ENCODE results near the gene ZFYVE21.

The ZFYVE21 gene

GRCh38 chr14:103686831-103687485 is 28.7 kb upstream of the ZFYVE21 start:
- TF ChIP-seq GATA3 (IDR thresholded peaks at IDR 0.05; ENCODE audit: low read depth, low read length) = no peak
- no peak for TF ChIP-seq GATA2 (IDR thresholded peaks at IDR 0.05; ENCODE audit: low read depth, low read length)

- no peak for TF ChIP-seq GATA3 (IDR thresholded peaks at IDR 0.05; ENCODE audit: low read depth, low read length)
- no peak for TF ChIP-seq GATA2 (IDR thresholded peaks at IDR 0.05; ENCODE audit: low read depth, low read length)
These were observed 27.9 kb upstream of the ZFYVE21 start for GRCh38 chr14:103687712-103688111.

- no peak for TF ChIP-seq GATA2 (IDR thresholded peaks at IDR 0.05; ENCODE audit: low read depth, low read length)
- no peak for TF ChIP-seq GATA3 (IDR thresholded peaks at IDR 0.05; ENCODE audit: low read depth, low read length)
These were observed 27.2 kb upstream of the ZFYVE21 start for GRCh38 chr14:103688441-103688840.

DNA sequence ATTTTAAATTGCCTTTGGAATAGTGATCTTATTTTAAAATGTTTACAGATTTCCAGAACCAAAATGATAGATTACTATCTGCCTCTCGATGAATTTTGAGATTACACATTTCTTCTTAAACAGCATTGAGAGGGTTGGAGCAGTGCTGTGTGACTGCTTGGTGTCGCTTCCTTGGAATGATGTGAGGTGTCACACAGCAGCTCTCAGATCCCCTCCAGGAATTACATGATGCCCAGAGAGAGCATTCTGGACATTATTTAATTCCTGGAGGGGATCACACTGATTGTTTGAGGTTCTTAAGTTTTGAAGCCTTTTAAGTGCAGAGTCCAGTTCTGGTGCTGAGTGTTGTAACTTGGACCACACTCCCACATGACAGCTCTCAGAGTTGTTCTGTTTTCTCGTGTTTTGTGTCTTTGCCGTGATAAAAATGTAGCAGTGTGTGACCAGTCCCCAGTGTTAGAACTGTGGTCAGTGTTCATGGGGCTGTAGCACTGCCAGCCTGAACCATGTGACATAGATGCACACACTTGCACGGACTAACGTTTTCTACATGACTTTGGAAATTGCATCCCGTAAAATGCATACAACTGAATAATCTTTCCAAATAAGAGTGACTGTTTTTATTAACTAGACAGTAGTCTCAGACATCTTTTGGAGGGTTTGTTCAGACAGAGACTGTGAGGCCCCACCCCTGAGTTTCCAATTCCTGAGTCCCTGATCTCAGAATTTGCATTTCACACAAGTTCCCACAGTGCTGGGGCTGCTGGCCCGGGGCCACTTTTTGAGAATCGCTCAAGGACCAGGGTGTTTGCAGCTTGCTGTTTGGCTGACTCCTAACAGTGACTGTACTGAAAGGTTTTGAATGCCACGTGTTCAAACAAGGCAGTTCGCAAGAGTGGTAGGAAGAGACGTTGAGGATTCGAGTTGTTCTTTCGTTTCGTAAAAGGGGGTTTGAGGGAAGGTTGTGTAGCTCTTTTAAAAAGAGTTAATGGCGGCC is 26.4 kb upstream of the ZFYVE21 start:
- TF ChIP-seq GATA2 (IDR thresholded peaks at IDR 0.05; ENCODE audit: low read depth, low read length) (no peak), GATA3 (IDR thresholded peaks at IDR 0.05; ENCODE audit: low read depth, low read length) (no peak)

DNA sequence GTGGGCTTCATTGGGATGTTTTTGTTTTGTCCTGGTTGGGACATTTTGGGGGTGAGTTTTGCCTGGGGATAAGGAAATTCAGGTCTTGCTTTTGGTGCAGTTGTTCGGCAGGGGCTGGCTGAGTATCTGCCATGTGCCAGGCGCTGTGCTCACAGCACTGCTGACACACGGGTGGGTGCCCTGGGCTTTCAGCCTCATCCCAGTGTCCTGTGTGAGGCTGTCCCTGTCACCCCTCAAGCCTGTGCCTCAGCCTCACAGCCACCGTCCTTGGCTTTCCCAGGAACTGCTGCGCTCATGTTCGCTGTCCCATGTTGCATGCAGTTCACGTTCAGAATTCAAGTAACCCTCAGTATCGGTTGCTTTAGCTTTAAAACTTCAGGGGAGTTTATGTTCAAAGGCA is 25.3 kb upstream of the ZFYVE21 start:
- TF ChIP-seq GATA2 (IDR thresholded peaks at IDR 0.05; ENCODE audit: low read depth, low read length) (no peak), GATA3 (IDR thresholded peaks at IDR 0.05; ENCODE audit: low read depth, low read length) (no peak)

GRCh38 chr14:103692159-103692558 is 23.5 kb upstream of the ZFYVE21 start:
- TF ChIP-seq GATA3 (IDR thresholded peaks at IDR 0.05; ENCODE audit: low read depth, low read length) = no peak
- no peak for TF ChIP-seq GATA2 (IDR thresholded peaks at IDR 0.05; ENCODE audit: low read depth, low read length)

DNA sequence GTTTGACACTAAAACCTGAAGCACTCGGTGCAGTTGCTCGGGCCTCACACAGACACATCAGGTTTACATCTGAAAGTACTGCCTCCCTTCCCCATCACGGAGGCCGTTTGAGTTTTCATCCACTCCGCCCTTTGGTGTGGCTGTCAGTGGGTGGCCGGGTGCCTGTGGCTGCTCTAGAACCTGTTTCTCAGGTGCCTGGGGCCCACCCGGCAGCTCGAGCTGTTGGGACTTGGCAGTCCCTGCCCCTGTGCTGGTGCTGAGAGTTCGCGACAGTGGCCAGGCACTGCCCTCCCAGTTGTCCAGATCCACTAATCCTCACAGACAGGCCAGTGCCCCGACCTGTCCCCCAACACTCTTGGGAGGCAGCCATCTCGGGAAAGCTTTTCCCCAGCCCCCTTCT is 22.7 kb upstream of the ZFYVE21 start:
- TF ChIP-seq GATA3 (IDR thresholded peaks at IDR 0.05; ENCODE audit: low read depth, low read length) = no peak
- TF ChIP-seq GATA2 (IDR thresholded peaks at IDR 0.05; ENCODE audit: low read depth, low read length) = no peak

DNA sequence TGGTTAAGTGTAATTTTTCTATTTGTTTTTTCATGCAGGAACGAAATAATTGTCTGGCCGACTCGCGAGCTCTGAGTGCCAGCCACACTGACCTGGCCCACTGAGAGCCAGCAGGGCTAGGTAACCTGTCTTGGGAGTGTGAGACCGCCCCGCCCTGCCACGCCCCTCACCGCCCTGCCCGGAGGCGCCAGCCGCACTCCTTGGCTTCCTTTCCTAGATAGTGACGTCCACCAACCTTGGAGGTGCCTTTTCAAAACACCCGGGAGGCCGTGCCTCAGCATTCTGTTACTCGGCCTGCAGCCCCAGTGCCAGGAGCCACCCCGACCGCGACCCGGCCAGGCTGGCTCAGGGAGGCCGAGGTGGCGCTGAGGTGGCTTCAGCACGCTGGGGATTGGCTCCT is 22.1 kb upstream of the ZFYVE21 start:
- TF ChIP-seq GATA2 (IDR thresholded peaks at IDR 0.05; ENCODE audit: low read depth, low read length) = no peak
- no peak for TF ChIP-seq GATA3 (IDR thresholded peaks at IDR 0.05; ENCODE audit: low read depth, low read length)

DNA sequence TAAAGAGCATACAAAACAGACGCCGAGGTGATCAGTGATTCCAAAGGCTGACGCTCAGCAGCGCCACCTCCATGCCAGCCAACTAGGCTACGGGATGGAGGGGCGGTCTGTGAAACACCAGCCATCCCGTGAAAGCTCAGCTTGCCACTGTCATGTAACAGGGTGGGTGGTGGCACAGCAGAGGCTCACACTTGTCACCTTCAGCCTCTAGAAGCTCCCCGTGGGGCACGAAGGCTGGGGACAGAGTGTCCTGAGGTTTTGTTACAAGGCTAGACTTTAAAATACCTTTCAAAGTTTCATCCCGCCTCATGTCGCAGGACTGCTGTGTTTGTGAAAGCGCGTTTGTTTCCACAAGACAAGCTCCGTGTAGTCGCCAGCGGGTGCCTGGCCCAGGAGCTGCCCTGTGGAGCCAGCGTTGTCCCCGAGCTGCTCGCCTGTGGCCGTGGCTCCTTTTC is 21.0 kb upstream of the ZFYVE21 start:
- TF ChIP-seq GATA2 (IDR thresholded peaks at IDR 0.05; ENCODE audit: low read depth, low read length) (no peak), GATA3 (IDR thresholded peaks at IDR 0.05; ENCODE audit: low read depth, low read length) (no peak)

GRCh38 chr14:103695296-103696069 is 20.1 kb upstream of the ZFYVE21 start:
- no peak for TF ChIP-seq GATA3 (IDR thresholded peaks at IDR 0.05; ENCODE audit: low read depth, low read length)
- no peak for TF ChIP-seq GATA2 (IDR thresholded peaks at IDR 0.05; ENCODE audit: low read depth, low read length)

GRCh38 chr14:103696070-103696402 is 19.6 kb upstream of the ZFYVE21 start:
- no peak for TF ChIP-seq GATA3 (IDR thresholded peaks at IDR 0.05; ENCODE audit: low read depth, low read length)
- no peak for TF ChIP-seq GATA2 (IDR thresholded peaks at IDR 0.05; ENCODE audit: low read depth, low read length)

DNA sequence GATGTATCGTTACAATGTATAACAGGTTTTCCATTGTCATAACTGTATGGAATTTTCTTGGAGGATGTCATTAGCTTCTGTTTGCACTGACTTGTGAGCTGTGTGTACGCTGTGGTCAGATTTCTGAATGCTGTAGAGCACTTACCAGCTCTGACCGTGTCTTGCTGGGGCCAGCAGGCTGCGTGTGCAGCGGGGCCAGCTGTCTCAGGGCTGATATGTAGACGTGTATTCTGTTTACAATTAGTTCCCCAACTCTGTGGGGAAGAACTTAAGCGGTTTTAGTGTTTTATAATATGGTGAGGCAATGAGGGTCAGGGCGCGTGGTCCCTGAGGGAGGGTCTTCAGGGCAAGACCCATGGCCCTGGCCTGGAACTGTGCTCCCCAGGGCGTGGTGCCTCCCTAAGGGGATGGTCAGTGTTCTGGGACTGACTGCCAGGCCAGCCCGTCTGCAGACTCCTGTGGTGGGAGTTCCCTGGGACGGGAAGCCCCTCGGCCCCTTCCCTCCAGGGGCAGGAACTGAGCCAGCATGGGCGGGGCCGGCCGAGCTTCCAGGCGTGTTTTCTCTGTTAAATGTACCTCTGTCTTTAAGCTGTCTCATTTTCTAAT is 19.0 kb upstream of the ZFYVE21 start:
- TF ChIP-seq GATA2 (IDR thresholded peaks at IDR 0.05; ENCODE audit: low read depth, low read length) (no peak), GATA3 (IDR thresholded peaks at IDR 0.05; ENCODE audit: low read depth, low read length) (no peak)

- TF ChIP-seq GATA3 (IDR thresholded peaks at IDR 0.05; ENCODE audit: low read depth, low read length) (no peak), GATA2 (IDR thresholded peaks at IDR 0.05; ENCODE audit: low read depth, low read length) (no peak)
These were observed 18.4 kb upstream of the ZFYVE21 start for GRCh38 chr14:103697206-103697602.
